GM12892 (cell line): ENCODE data around the gene SIX6.

Source experiments
- POLR2A ChIP-seq: IDR thresholded peaks from 2 replicates; pipeline ENCODE4 v1.6.1; 2011; ENCODE audit warnings: low read depth, low read length, control low read depth
- POLR2AphosphoS5 ChIP-seq: IDR thresholded peaks from 2 replicates; pipeline ENCODE4 v1.6.1; 2011; ENCODE audit warnings: low read depth, low read length, control low read depth
- TAF1 ChIP-seq: IDR thresholded peaks from 2 replicates; pipeline ENCODE4 v1.6.1; 2011; ENCODE audit warnings: low read depth, mild to moderate bottlenecking, control low read depth, low read length, borderline replicate concordance

- TF ChIP-seq POLR2A (no peak), POLR2AphosphoS5 (no peak), TAF1 (no peak)
These were observed 6.4 kb upstream of the SIX6 start for GRCh38 chr14:60502541-60502940.
